ENCODE data around the gene RILPL2. TPM values are rescaled to one million over a fixed set of nuclear protein-coding genes. Genes with fewer than 3 reads are reported as not detected.

RILPL2 gene
- total RNA-seq, 1 donor from 2014 or later, result 2.8 TPM

DNA sequence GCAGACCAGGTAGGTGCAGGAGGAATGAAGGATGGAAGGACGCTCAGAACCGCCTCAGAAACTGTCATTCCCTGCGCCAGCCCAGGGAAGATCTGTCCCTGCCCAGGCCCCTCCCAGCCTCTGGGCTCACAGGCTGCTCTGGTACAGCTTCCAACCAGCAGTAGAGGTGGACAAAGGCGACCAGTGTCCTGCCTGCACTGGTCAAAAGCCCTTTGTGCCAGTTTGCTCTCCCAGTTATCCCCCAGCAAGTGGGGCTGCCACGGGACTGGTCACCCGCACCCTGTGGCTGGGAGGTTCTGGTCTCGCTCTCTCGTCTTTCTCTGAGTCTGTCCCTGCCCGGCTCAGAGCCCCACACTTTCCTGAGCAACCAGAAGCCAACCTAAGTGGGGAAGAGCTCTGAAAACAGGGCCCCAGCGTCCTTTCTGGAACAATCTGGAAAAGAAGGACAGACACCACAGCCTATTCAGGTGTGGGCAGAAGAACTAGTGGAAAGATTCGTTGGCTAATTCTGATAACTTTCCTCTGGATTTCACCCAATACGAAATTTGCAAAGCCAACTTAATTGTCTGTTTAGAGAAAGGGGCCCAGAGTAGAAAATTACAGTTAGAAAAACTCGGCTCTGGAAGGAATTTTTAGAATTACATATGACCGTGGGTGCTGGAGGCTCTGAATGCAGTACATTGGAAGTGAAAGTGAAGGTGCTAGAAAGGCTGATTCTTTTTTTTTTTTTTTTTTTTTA lies 43.1 kb upstream of the RILPL2 start:
- Mint-ChIP-seq H3K4me3 (ENCODE audit: low read depth) (no peak overlapping the region), H3K4me1 (ENCODE audit: low read depth) (peaks cover 6% of the 10 kb centered on the region), H3K27me3 (no peaks in the 10 kb centered on the region), H3K27ac (peak overlapping the region; percentile 45), H3K36me3 (ENCODE audit: insufficient read depth) (peaks cover 16% of the 10 kb centered on the region), H3K9me3 (ENCODE audit: low read depth) (no peaks in the 10 kb centered on the region)
- TF ChIP-seq, protein P1, sequence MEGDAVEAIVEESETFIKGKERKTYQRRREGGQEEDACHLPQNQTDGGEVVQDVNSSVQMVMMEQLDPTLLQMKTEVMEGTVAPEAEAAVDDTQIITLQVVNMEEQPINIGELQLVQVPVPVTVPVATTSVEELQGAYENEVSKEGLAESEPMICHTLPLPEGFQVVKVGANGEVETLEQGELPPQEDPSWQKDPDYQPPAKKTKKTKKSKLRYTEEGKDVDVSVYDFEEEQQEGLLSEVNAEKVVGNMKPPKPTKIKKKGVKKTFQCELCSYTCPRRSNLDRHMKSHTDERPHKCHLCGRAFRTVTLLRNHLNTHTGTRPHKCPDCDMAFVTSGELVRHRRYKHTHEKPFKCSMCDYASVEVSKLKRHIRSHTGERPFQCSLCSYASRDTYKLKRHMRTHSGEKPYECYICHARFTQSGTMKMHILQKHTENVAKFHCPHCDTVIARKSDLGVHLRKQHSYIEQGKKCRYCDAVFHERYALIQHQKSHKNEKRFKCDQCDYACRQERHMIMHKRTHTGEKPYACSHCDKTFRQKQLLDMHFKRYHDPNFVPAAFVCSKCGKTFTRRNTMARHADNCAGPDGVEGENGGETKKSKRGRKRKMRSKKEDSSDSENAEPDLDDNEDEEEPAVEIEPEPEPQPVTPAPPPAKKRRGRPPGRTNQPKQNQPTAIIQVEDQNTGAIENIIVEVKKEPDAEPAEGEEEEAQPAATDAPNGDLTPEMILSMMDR (IDR thresholded peaks at IDR 0.05; ENCODE audit: unreplicated experiment), result no peak
- DNase-seq (ENCODE audit: low spot score, unreplicated experiment), result no peak

DNA sequence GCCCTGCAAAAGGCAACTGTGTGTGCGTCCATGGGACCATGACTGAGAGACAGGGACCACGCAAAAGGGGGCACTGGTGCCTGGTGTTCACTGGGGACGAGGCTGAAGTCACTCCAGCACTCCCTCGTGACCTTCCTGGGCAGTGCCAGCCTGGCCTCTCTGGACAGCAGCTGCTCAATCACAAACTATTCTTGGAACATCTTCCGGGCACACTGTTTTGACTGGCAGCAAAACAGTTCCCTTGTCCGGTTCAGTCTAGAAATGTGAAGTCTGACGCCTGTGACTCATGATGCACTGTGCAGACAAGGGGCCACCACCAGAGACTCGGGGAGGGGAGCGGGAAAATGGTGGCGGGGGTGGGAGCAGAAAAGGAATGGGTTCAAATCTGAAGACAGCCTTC lies 42.3 kb upstream of the RILPL2 start:
- Mint-ChIP-seq H3K27me3 (no peaks in the 10 kb centered on the region), H3K27ac (no peak overlapping the region), H3K4me1 (ENCODE audit: low read depth) (peaks cover 6% of the 10 kb centered on the region), H3K36me3 (ENCODE audit: insufficient read depth) (peaks cover 16% of the 10 kb centered on the region), H3K4me3 (ENCODE audit: low read depth) (no peak overlapping the region), H3K9me3 (ENCODE audit: low read depth) (no peaks in the 10 kb centered on the region)
- TF ChIP-seq, protein P1 (IDR thresholded peaks at IDR 0.05; ENCODE audit: unreplicated experiment), result no peak
- no peak for DNase-seq (ENCODE audit: low spot score, unreplicated experiment)

DNA sequence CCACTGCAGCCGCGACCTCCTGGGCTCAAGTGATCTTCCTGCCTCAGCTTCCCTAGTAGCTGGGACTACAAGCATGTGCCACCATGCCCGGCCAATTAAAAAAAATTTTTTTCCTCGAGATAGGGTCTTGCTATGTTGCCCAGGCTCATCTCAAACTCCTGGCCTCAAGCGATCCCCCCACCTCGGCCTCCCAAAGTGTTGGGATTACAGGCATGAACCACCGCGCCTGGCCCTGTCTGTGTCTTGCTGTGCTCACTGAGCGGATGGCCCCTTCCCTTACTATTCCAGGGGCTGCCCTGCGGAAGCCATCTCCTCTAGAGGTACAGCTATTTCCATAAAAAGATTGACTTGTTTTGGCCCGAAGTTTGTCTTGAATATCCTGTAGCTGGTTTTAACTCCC lies 41.6 kb upstream of the RILPL2 start:
- Mint-ChIP-seq H3K36me3 (ENCODE audit: insufficient read depth) (peaks cover 16% of the 10 kb centered on the region), H3K27me3 (no peaks in the 10 kb centered on the region), H3K4me3 (ENCODE audit: low read depth) (no peak overlapping the region), H3K27ac (no peak overlapping the region), H3K9me3 (ENCODE audit: low read depth) (no peaks in the 10 kb centered on the region), H3K4me1 (ENCODE audit: low read depth) (peaks cover 6% of the 10 kb centered on the region)
- no peak for DNase-seq (ENCODE audit: low spot score, unreplicated experiment)
- TF ChIP-seq, protein P1 (IDR thresholded peaks at IDR 0.05; ENCODE audit: unreplicated experiment), result no peak

DNA sequence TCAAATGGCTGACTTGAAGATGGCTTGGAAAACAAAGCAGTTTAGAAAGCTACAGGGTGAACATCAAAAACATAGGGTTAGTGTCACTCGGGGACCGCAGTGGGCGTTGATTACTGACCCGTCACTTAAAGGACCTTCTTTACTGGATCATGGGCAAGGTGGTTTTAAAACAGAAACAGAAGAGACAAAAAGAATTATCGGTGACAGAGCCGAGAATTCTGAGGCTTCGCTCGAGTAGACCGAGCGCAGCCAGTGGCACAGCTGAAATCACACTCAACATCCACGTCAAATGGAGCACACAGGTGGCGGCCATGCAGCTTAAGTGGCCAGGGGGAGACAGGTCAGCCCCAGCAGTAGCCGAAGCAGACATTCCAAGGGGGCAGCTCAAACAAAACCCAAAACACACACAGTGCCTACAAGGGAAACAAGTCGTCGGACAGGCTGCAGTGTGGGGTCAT lies 38.8 kb upstream of the RILPL2 start:
- no peaks in the 10 kb centered on the region for H3K27me3 Mint-ChIP-seq
- no peak for DNase-seq (ENCODE audit: low spot score, unreplicated experiment)
- peaks cover 20% of the 10 kb centered on the region for H3K36me3 Mint-ChIP-seq (ENCODE audit: insufficient read depth)
- H3K4me1 Mint-ChIP-seq (ENCODE audit: low read depth), result peaks cover 6% of the 10 kb centered on the region
- no peak overlapping the region for H3K4me3 Mint-ChIP-seq (ENCODE audit: low read depth)
- no peak overlapping the region for H3K27ac Mint-ChIP-seq
- no peaks in the 10 kb centered on the region for H3K9me3 Mint-ChIP-seq (ENCODE audit: low read depth)
- TF ChIP-seq, protein P1 (IDR thresholded peaks at IDR 0.05; ENCODE audit: unreplicated experiment), result no peak

DNA sequence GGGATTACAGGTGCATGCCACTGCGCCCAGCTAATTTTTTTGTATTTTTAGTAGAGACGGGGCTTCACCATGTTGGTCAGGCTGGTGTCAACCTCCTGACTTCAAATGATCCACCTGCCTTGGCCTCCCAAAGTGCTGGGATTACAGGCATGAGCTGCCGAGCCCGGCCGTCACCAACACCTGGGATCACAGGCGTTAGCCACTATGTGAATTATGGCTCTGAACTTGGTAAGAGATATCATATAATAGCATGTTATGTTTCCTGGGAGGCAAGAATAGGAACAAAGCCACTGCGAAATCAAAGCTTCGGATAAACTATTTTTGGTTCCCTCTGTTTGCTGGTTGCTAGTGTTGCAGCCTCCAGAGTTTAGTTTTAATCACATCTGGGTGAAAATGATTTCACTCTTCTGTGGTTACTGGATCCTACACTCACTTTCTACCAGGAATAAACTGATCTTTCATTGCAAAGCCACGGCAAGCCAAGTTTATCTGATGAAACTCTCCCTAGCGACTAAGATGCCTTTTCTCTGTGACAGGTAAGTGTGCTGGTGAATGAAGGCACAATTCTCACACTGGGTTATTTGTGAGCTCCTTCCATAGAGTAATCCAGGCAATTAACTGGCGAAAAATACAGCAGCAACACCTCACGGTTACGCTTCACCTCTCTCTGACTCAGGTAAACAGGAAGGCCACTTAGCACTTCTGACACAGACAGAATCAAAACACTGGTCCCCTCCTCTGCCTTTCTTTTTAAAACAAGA lies 38.2 kb upstream of the RILPL2 start:
- H3K4me3 Mint-ChIP-seq (ENCODE audit: low read depth), result no peak overlapping the region
- H3K4me1 Mint-ChIP-seq (ENCODE audit: low read depth), result peaks cover 6% of the 10 kb centered on the region
- TF ChIP-seq, protein P1 (IDR thresholded peaks at IDR 0.05; ENCODE audit: unreplicated experiment), result no peak
- no peaks in the 10 kb centered on the region for H3K9me3 Mint-ChIP-seq (ENCODE audit: low read depth)
- peaks cover 20% of the 10 kb centered on the region for H3K36me3 Mint-ChIP-seq (ENCODE audit: insufficient read depth)
- no peaks in the 10 kb centered on the region for H3K27me3 Mint-ChIP-seq
- no peak for DNase-seq (ENCODE audit: low spot score, unreplicated experiment)
- peak overlapping the region; percentile 22 for H3K27ac Mint-ChIP-seq
